Neuronal stem cell (in vitro differentiated cells): ENCODE results near the gene PPP2R1A. TPM values are rescaled to one million over a fixed set of nuclear protein-coding genes. Genes with fewer than 3 reads are reported as not detected.

Experiments used
- DNase-seq: peaks from one replicate; pipeline ENCODE4 v3.0.0-alpha.2; 2013; ENCODE audit warnings: low spot score
- H2AFZ ChIP-seq: one replicate; pipeline ENCODE4 v1.6.1; 2013; ENCODE audit warnings: mild to moderate bottlenecking, low read length, inconsistent platforms
- H2AK5ac ChIP-seq: 2 replicates; pipeline ENCODE4 v1.6.1; 2013; ENCODE audit warnings: low read depth, mild to moderate bottlenecking, inconsistent platforms, low read length, moderate library complexity, mixed read lengths
- H2BK120ac ChIP-seq: 2 replicates; pipeline ENCODE4 v1.6.1; 2013; ENCODE audit warnings: low read depth, mild to moderate bottlenecking, inconsistent platforms, low read length, moderate library complexity, mixed read lengths
- H2BK12ac ChIP-seq: one replicate; pipeline ENCODE4 v1.6.1; 2013; ENCODE audit warnings: low read length, inconsistent platforms
- H2BK15ac ChIP-seq: 2 replicates; pipeline ENCODE4 v1.6.1; 2013; ENCODE audit warnings: mild to moderate bottlenecking, low read length, inconsistent platforms, mixed read lengths
- H2BK5ac ChIP-seq: one replicate; pipeline ENCODE4 v1.6.1; 2013; ENCODE audit warnings: inconsistent platforms, mild to moderate bottlenecking, low read length, moderate library complexity
- H3K14ac ChIP-seq: one replicate; pipeline ENCODE4 v1.6.1; 2013; ENCODE audit warnings: low read length, inconsistent platforms
- H3K18ac ChIP-seq: 2 replicates; pipeline ENCODE4 v1.6.1; 2013; ENCODE audit warnings: low read length, inconsistent platforms
- H3K23ac ChIP-seq: 2 replicates; pipeline ENCODE4 v1.6.1; 2013; ENCODE audit warnings: low read depth, mild to moderate bottlenecking, mixed read lengths, low read length, inconsistent platforms; ENCODE audit not compliant: poor library complexity
- H3K27ac ChIP-seq: replicated peaks from 3 replicates; pipeline ENCODE4 v1.5.1; 2013; ENCODE audit warnings: low read length, inconsistent platforms
- H3K27me3 ChIP-seq, 3 experiments: 2 replicates each; pipeline ENCODE4 v1.6.1; 2013; ENCODE audit warnings: low read length in 3 of 3, mild to moderate bottlenecking in 2 of 3, inconsistent platforms in 1 of 3, low read depth in 1 of 3, mixed read lengths in 1 of 3, moderate library complexity in 1 of 3; ENCODE audit not compliant: control insufficient read depth in 3 of 3, insufficient read depth in 3 of 3
- H3K36me3 ChIP-seq, 2 donors: replicated peaks in 1 of 2; 2 replicates each; pipeline ENCODE4 v1.6.1; 2013; ENCODE audit warnings: low read length in 2 of 2; ENCODE audit not compliant: control insufficient read depth in 2 of 2, insufficient read depth in 2 of 2
- H3K4ac ChIP-seq: 2 replicates; pipeline ENCODE4 v1.6.1; 2013; ENCODE audit warnings: inconsistent platforms, mild to moderate bottlenecking, low read length, moderate library complexity
- H3K4me1 ChIP-seq, 2 donors: 1 replicate in 1 of 2; 2 replicates in 1 of 2; pipeline ENCODE4 v1.6.1; 2013; ENCODE audit warnings: low read length in 2 of 2, low read depth in 1 of 2; ENCODE audit not compliant: control insufficient read depth in 2 of 2, insufficient read depth in 1 of 2
- H3K4me2 ChIP-seq: one replicate; pipeline ENCODE4 v1.6.1; 2013; ENCODE audit warnings: mild to moderate bottlenecking, low read length, inconsistent platforms; ENCODE audit not compliant: insufficient read depth, poor library complexity, severe bottlenecking
- H3K4me3 ChIP-seq, 2 donors: 2 replicates each; pipeline ENCODE4 v1.5.1; 2013; ENCODE audit warnings: low read length in 2 of 2, mild to moderate bottlenecking in 2 of 2, inconsistent platforms in 1 of 2, moderate library complexity in 1 of 2
- H3K79me1 ChIP-seq: one replicate; pipeline ENCODE4 v1.6.1; 2013; ENCODE audit warnings: low read depth, mild to moderate bottlenecking, inconsistent platforms, low read length, moderate library complexity
- H3K9ac ChIP-seq: one replicate; pipeline ENCODE4 v1.6.1; 2013; ENCODE audit warnings: mild to moderate bottlenecking, low read depth, low read length, inconsistent platforms; ENCODE audit not compliant: poor library complexity
- H3K9me3 ChIP-seq, 2 donors: replicated peaks in 1 of 2; 2 replicates each; pipeline versions ENCODE3 to v1.6.1; 2013; ENCODE audit warnings: low read length in 2 of 2, mild to moderate bottlenecking in 2 of 2, inconsistent platforms in 1 of 2, low read depth in 1 of 2, mixed read lengths in 1 of 2, moderate library complexity in 1 of 2; ENCODE audit not compliant: control insufficient read depth in 2 of 2, insufficient read depth in 1 of 2
- H4K8ac ChIP-seq: one replicate; pipeline ENCODE4 v1.6.1; 2013; ENCODE audit warnings: low read depth, mild to moderate bottlenecking, inconsistent platforms, low read length, moderate library complexity
- H4K91ac ChIP-seq: one replicate; pipeline ENCODE4 v1.6.1; 2013; ENCODE audit warnings: low read length, low read depth, mild to moderate bottlenecking, inconsistent platforms; ENCODE audit not compliant: poor library complexity
- WGBS, 2 donors: extraction: QIAGEN DNeasy Blood & Tissue Kit; methylation state at CpG; one replicate each; pipeline ENCODE4 v1.1.7; 2013; ENCODE audit warnings: missing lambda C conversion rate in 2 of 2, mixed read lengths in 1 of 2; ENCODE audit not compliant: insufficient read length in 2 of 2, insufficient replicate concordance in 1 of 2; ENCODE audit errors: extremely low coverage in 2 of 2; 5-methylcytosine and 5-hydroxymethylcytosine counted together
- polyA plus RNA-seq, 2 experiments: library from polyadenylated mRNA; stranded (reverse); fragments of 200-250 nt; gene quantifications; one replicate each; pipeline ENCODE4 v1.2.3, GENCODE V29; 2013

PPP2R1A gene
- 141 TPM for polyA plus RNA-seq (2013, experiment 1 of 2)
- 139 TPM for polyA plus RNA-seq (2013, experiment 2 of 2)

- H4K91ac ChIP-seq, result no peak within 1 kb of the TSS
- DNase-seq, result peak; percentile 100
- H3K23ac ChIP-seq, result peak within 1 kb of the TSS; percentile 96
- H2AK5ac ChIP-seq, result peak within 1 kb of the TSS; percentile 43
- H2BK120ac ChIP-seq, result peak within 1 kb of the TSS; percentile 87
- H3K4ac ChIP-seq, result peak within 1 kb of the TSS; percentile 47
- H3K18ac ChIP-seq, result peak within 1 kb of the TSS; percentile 100
- H3K36me3 ChIP-seq, result peaks cover 5 to 39% of the 10 kb centered on the region in 2 donors
- H3K9me3 ChIP-seq, result peaks cover 0 to 38% of the 10 kb centered on the region in 2 donors
- peak within 1 kb of the TSS; percentile 87 for H4K8ac ChIP-seq
- H3K14ac ChIP-seq, result no peak within 1 kb of the TSS
- peak within 1 kb of the TSS; percentile 73 to 100 for H3K4me3 ChIP-seq
- peak within 1 kb of the TSS; percentile 89 for H2AFZ ChIP-seq
- WGBS, 2 donors, result no CpG with 5 or more reads among the region's 70 CpGs
- H2BK12ac ChIP-seq, result no peak within 1 kb of the TSS
- no peaks in the 10 kb centered on the region for H3K27me3 ChIP-seq
- H3K4me2 ChIP-seq, result peak within 1 kb of the TSS; percentile 58
- peak within 1 kb of the TSS; percentile 98 for H3K9ac ChIP-seq
- H3K4me1 ChIP-seq, result peaks cover 7 to 10% of the 10 kb centered on the region in 2 donors
- H2BK15ac ChIP-seq, result peak within 1 kb of the TSS; percentile 77
- peaks cover 4% of the 10 kb centered on the region for H3K79me1 ChIP-seq
- peak within 1 kb of the TSS; percentile 84 for H3K27ac ChIP-seq
- H2BK5ac ChIP-seq, result peak within 1 kb of the TSS; percentile 96
These were observed at the start of gene PPP2R1A for GRCh38 chr19:52189735-52190486. PPP2R1A (plus strand) TSS chr19:52190052; CDS start chr19:52190097, 45 bp downstream.

GRCh38 chr19:52141203-52141602 lies 48.6 kb upstream of the PPP2R1A start:
- no peaks in the 10 kb centered on the region for H3K79me1 ChIP-seq
- peaks cover 6 to 24% of the 10 kb centered on the region in 2 donors for H3K9me3 ChIP-seq
- H3K4me1 ChIP-seq, result peaks cover 0 to 4% of the 10 kb centered on the region in 2 donors
- no peak overlapping the region for H2BK12ac ChIP-seq
- H3K36me3 ChIP-seq, result peaks cover 2 to 14% of the 10 kb centered on the region in 2 donors
- H3K14ac ChIP-seq, result no peak overlapping the region
- H3K4me2 ChIP-seq, result no peak overlapping the region
- no peak overlapping the region for H3K23ac ChIP-seq
- H3K4me3 ChIP-seq, result no peak overlapping the region
- no peaks in the 10 kb centered on the region for H3K27me3 ChIP-seq
- no peak overlapping the region for H3K9ac ChIP-seq
- no peak overlapping the region for H2BK120ac ChIP-seq
- H3K18ac ChIP-seq, result no peak overlapping the region
- no CpG with 5 or more reads among the region's 2 CpGs for WGBS, 2 donors
- no peak overlapping the region for H2AFZ ChIP-seq
- no peak overlapping the region for H2BK5ac ChIP-seq
- no peak overlapping the region for H4K8ac ChIP-seq
- H2AK5ac ChIP-seq, result no peak overlapping the region
- H3K4ac ChIP-seq, result no peak overlapping the region
- DNase-seq, result no peak
- H2BK15ac ChIP-seq, result no peak overlapping the region
- no peak overlapping the region for H3K27ac ChIP-seq
- no peak overlapping the region for H4K91ac ChIP-seq

DNA sequence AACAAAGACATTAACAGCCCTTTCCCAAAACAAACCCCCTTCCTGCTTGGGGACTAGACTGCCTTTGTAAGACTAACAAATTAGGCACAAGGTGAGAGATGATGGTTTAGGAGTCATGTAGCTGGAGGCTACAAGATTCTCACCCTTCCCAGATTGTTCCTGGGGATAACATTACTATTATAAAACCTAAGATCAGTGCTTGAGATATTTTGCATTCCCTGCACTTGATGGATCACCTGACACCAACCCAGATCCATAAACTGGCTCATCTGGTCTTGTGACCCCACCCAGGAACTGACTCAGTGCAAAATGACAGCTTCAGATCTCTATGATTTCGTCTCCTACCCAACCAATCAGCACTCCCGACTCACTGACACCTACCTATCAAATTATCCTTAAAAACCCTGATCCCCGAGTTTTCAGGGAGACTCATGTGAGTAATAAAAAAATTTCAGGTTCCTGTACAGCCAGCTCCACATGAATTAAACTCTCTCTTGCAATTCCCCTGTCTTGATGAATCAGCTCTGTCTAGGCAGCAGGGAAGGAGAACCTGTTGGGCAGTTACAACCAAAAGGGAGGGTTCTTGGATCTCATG lies 47.8 kb upstream of the PPP2R1A start:
- peaks cover 0 to 8% of the 10 kb centered on the region in 2 donors for H3K36me3 ChIP-seq
- H2AFZ ChIP-seq, result no peak overlapping the region
- H3K27me3 ChIP-seq, result no peaks in the 10 kb centered on the region
- no CpG with 5 or more reads among the region's 3 CpGs for WGBS, 2 donors
- no peak overlapping the region for H3K14ac ChIP-seq
- no peak for DNase-seq
- H2BK12ac ChIP-seq, result no peak overlapping the region
- no peak overlapping the region for H4K8ac ChIP-seq
- H2BK5ac ChIP-seq, result no peak overlapping the region
- H2AK5ac ChIP-seq, result no peak overlapping the region
- peaks cover 2 to 17% of the 10 kb centered on the region in 2 donors for H3K9me3 ChIP-seq
- no peak overlapping the region for H3K18ac ChIP-seq
- no peaks in the 10 kb centered on the region for H3K79me1 ChIP-seq
- no peak overlapping the region for H3K4me3 ChIP-seq
- no peak overlapping the region for H2BK15ac ChIP-seq
- no peak overlapping the region for H2BK120ac ChIP-seq
- H3K4ac ChIP-seq, result no peak overlapping the region
- H3K27ac ChIP-seq, result no peak overlapping the region
- H3K4me1 ChIP-seq, result peaks cover 0 to 4% of the 10 kb centered on the region in 2 donors
- H4K91ac ChIP-seq, result no peak overlapping the region
- no peak overlapping the region for H3K23ac ChIP-seq
- no peak overlapping the region for H3K9ac ChIP-seq
- H3K4me2 ChIP-seq, result no peak overlapping the region

GRCh38 chr19:52148256-52148655 lies 41.6 kb upstream of the PPP2R1A start:
- Histone ChIP-seq H3K4me1 (no peaks in the 10 kb centered on the region), H3K27ac (no peak overlapping the region), H4K91ac (no peak overlapping the region), H3K9me3 (peaks cover 0 to 8% of the 10 kb centered on the region in 2 donors), H3K9ac (no peak overlapping the region), H3K79me1 (no peaks in the 10 kb centered on the region), H3K23ac (no peak overlapping the region), H3K36me3 (no peaks in the 10 kb centered on the region), H2AFZ (no peak overlapping the region), H3K14ac (no peak overlapping the region), H3K4me2 (no peak overlapping the region), H2BK15ac (no peak overlapping the region), H2BK5ac (no peak overlapping the region), H2BK120ac (no peak overlapping the region), H4K8ac (no peak overlapping the region), H2AK5ac (no peak overlapping the region), H2BK12ac (no peak overlapping the region), H3K18ac (no peak overlapping the region), H3K27me3 (no peaks in the 10 kb centered on the region), H3K4ac (no peak overlapping the region), H3K4me3 (no peak overlapping the region)
- DNase-seq, result no peak
